Measurements from ENCODE around the gene WNK2. TPM values are rescaled to one million over a fixed set of nuclear protein-coding genes. Genes with fewer than 3 reads are reported as not detected.
A peak's percentile ranks its signal among the peaks of the same experiment; 100 is the strongest.

The WNK2 gene
- total RNA-seq, 1 donor from 2014 or later, result 200 TPM

DNA sequence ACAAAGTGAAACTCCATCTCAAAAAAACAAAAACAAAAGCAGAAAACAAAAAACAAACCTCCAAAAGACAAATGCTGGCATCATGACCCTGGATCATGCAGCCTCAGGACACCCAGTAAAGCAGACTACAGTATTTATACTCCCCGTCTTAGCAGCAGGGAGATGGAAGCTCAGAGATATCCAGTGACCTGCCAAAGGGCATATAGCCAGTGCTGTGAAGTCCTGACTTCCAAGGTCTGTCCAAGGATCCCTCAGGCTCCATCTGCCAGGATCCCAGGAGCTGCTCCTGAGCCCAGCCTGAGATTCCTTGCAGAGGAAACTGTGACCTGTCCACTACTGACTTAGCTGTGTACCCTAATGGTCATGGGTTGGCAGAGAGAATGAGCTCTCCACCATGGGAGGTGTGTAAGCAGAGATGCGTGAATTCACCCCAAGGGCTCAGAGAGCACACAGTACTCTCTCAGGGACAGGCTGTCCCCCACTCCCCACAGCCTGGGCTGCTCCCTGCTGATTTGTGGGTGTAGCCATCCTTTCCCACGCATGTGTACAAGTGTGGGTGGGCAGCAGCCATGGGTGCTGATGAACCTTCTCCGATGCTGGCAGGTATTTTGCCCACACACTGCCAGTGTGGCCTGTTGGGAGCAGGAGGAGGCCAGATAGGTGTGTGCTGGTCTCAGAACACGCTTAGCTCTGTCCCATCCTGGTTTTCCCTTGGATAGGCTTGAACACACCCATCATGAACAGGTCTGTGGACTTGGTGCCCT, 2.1 kb upstream of the WNK2 start:
- intact Hi-C loops (cut with DNase I), result loop anchor here (10.0 kb wide), 1 partner anchor 63 kb away; no protein-coding TSS in a partner anchor

DNA sequence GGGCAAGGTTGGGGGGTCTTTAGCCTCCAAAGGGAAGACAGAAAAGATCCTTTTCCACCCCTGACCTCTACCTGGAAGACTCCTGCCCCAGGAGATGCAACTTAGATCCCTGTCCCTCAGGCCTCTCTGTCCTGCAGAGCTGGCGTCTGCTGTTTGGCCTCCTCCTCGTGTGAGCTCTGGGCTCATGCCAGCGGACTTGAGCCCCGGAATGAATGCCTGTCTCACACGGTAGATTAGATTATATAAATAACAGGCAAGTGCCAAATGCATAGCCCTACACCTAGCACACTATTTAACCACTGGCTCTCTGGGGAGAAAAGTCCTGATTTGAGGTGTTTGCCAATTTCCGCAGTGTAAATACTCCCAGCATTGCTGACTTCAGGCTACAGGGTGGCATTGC, 1.4 kb upstream of the WNK2 start:
- DNase-seq (ENCODE audit: missing footprints) (peak; percentile 71), ATAC-seq (no peak)
- intact Hi-C loops (cut with DNase I), result loop anchor here (10.0 kb wide), 1 partner anchor 62 kb away; no protein-coding TSS in a partner anchor

More for the DNA sequence above, 2.1 kb upstream of the WNK2 start:
- ATAC-seq, result no peak
- no peak for DNase-seq (ENCODE audit: missing footprints)

DNA sequence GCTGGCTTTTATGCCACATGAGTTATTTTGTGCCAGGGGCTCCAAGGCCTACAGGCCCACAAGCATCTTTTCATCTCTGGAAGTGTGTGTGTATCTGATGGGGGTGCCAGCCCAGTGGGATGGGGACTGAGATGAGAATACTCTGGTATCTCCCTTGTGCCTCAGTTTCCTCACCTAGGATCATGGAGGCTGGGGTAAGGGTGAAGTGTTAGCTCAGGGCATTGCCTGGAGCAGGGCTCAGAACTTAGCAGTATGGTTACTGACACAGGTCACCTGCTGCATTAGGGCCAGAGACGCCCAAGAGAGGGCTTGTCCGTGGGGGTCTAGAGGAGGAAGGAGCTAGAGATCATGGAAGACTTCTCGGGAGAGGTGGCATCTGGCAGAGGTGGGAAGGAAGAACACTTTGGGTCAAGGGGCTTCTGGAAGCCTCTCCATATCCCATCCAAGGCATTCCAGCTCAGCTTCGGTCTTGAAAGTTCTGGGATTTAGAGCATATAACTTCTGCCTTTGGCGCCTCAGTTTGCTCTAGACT, 742 bp upstream of the WNK2 start:
- intact Hi-C loops (cut with DNase I), result loop anchor here (10.0 kb wide), 1 partner anchor 62 kb away; no protein-coding TSS in a partner anchor
- DNase-seq (ENCODE audit: missing footprints) (no peak), ATAC-seq (no peak)

DNA sequence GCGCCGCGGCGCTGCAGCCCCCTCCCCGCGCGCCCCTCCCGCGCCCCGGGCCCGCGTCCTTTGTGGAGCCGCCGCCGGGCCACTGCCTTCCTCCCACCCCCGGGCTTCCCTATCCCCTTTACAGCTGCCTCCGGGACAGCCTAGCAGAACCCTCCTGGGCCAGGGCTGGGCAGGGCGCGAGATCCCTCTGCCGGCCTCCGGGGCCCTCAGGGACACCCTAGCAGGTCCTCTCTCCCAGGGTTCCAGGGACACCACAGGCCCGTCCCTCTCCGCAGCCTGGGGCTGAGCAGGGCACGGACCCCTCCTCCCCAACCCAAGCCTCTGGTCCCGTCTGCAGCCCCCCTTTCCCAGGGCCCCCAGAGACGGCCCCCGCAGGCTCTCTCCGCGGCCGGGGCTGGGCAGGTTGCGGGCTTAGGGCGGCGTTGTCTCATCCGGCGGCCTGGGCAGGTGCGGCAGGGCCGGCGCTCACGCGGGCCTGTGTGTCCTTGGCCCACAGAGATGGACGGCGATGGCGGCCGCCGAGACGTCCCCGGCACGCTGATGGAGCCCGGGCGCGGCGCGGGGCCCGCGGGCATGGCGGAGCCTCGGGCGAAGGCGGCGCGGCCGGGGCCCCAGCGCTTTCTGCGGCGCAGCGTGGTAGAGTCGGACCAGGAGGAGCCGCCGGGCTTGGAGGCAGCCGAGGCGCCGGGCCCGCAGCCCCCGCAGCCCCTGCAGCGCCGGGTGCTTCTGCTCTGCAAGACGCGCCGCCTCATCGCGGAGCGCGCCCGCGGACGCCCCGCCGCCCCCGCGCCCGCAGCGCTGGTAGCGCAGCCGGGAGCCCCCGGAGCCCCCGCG, 710 bp downstream of the WNK2 start:
- intact Hi-C loops (cut with DNase I), result loop anchor here (5.0 to 10.0 kb wide), 2 partner anchors 38 to 60 kb away; no protein-coding TSS in a partner anchor
- DNase-seq (ENCODE audit: missing footprints), result peak; percentile 68
- no peak for ATAC-seq

DNA sequence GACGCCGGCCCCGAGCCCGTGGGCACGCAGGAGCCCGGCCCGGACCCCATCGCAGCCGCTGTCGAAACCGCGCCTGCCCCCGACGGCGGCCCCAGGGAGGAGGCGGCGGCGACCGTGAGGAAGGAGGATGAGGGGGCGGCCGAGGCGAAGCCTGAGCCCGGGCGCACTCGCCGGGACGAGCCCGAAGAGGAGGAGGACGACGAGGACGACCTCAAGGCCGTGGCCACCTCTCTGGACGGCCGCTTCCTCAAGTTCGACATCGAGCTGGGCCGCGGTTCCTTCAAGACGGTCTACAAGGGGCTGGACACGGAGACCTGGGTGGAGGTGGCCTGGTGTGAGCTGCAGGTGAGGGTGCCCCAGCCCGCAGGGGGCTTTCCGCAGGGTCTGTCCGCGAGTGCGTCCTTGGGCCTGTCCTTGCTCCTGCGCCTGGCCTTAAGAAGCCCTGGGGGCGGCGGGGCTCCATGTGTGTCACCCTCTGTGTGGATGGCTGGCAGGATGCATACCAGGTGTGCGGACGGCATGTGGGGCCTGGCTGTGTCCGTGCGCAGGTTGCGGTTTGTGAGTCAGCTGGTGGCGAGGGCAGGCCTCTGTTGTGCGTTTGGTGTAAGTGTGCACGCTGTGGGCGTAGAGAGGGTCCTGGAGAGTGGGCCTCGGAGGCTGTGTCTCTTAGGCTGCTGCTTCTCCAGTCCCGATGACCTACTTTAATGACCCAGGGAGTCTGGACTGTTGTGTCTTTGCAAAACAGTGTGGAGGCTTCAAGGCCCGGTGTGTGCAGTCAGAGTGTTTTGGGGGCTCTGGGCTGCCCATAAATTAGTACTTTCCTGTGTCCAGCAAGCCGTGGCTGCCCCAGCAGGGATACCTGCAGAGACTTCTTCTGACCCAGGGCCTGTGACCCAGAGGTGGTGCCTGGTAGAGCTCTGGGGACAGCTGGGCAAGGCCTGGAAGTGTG, 1.6 kb downstream of the WNK2 start:
- DNase-seq (ENCODE audit: missing footprints) (peak; percentile 74), ATAC-seq (no peak)
- intact Hi-C loops (cut with DNase I), result loop anchor here (2.0 to 10.0 kb wide), 3 partner anchors 19 to 59 kb away; no protein-coding TSS in a partner anchor

DNA sequence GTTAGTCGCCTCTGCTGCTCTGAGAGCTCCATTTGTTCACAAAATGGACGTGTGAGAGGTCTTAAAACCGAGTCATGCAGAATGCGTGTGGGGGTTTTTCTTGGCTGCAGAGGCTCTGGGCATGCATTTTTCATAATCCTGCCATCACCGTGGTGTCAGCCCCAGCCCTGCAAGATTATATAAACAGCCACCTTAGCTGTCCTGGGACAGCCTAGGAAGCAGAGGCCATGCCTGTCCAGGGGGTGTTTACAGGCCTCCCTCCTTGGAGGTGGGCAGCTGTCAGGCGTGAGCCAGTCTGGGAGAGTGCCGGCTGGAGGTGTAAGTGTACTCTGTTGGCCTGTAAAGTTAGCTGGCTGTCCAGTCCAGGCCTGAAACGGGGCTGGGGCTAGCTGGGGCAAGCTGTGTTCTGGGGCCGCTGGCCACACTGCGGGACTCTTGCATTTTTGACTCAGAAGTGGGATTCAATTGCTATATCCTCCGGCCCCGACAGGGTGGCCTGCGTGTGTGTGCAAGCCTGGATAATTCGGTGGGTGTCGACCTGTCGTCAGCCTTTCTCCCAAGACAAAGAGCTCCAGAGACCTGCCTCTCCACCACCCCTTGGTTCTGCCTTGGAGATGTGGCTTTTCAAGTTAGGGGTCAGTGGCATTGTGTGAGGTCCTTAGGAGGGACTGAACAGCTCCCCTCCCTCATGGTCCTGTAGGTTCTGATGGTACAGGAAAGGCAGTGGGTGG, 2.4 kb downstream of the WNK2 start:
- ATAC-seq (peak; percentile 9), DNase-seq (ENCODE audit: missing footprints) (peak; percentile 25)
- intact Hi-C loops (cut with DNase I), result loop anchor here (2.0 to 10.0 kb wide), 3 partner anchors 18 to 58 kb away; no protein-coding TSS in a partner anchor

DNA sequence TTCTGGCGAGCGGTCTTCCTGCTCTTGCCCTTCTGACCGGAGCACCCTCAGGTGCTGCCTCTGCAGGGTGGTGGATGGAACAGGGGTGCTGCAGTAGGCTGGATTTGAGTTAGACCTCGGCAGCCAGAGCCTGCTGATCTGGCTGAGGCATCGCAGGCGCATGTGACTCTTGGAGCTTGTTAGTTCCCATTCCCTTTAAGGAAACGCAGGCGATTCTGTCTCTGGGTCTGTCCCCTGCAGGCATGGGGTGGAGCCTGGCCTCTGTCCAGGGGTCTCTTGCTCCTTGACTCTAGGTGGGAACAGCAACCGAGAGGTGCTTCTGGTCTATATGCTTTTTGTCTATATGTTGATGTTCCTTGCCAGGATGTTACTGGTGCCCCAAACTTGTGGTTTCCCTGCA, 3.1 kb downstream of the WNK2 start:
- ATAC-seq, result peak; percentile 62
- intact Hi-C loops (cut with DNase I), result loop anchor here (2.0 to 10.0 kb wide), 3 partner anchors 18 to 58 kb away; no protein-coding TSS in a partner anchor
- DNase-seq (ENCODE audit: missing footprints), result no peak

DNA sequence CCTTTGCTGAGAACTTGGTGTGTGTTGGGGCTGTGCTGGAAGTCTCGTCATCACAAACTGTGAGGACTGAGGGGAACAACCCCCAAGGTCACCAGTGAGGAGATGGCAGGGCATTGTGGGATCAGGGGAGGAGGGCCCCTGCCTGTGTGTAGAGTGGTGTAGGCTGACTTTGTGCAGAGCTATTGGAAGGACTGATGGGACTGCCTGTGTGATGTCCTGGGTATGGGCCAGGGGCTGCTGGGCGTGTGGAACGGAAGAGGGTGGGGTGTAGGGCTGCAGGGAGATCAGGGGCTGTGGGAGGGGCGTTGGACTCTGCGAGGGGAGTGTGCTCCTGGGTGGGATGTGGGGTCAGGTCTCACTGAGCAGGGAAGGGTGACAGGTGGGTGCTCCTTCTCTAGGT, 3.6 kb downstream of the WNK2 start:
- peak; percentile 79 for ATAC-seq
- DNase-seq (ENCODE audit: missing footprints), result no peak
- intact Hi-C loops (cut with DNase I), result loop anchor here (2.0 to 10.0 kb wide), 3 partner anchors 17 to 57 kb away; no protein-coding TSS in a partner anchor

DNA sequence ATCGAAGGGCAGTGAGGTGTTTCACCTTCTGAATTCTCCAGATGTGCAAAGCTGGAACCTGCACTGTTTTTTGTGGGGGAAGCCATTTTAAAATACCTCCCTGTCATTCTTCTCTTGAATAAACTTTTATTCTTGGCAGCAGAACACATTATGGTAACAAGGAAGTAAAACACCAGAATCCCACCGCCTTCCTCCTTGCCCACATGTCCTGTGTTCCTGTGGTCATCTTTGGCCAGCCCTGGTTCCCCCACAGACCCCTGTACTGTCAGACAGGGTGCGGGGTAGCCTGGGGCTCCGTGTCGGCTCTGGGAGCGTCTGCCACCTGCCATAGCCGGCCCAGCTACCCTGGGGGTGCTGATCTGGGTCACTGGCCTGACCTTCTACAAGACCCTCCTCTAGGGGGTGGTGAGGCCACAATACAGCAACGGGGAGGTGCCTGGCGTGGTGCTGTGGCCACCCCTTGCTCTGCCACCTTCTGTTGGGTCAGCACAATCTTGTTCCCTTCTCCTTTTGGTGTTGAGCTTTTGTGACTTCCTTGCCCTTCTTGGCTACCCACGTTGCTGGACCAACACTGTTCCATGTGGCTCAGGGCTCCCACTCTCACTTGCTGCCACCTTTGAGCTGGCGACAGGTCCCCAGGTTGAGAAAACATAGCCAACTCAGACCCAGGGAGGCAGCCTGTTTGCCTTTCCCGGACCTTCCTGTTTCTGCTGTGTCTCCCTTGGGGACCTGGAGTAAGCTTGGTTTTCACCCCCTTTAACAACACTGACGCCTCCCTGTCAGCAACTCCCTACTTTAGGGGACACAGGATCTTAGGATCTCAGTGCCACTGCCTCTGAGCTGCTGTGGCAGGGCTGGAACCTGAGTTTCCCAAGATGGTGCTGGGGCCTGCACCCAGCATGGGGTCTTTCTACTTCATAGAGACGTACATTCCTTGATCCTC, 4.8 kb downstream of the WNK2 start:
- DNase-seq (ENCODE audit: missing footprints), result no peak
- ATAC-seq, result no peak
- intact Hi-C loops (cut with DNase I), result loop anchor here (5.0 to 10.0 kb wide), 2 partner anchors 34 to 56 kb away; no protein-coding TSS in a partner anchor

DNA sequence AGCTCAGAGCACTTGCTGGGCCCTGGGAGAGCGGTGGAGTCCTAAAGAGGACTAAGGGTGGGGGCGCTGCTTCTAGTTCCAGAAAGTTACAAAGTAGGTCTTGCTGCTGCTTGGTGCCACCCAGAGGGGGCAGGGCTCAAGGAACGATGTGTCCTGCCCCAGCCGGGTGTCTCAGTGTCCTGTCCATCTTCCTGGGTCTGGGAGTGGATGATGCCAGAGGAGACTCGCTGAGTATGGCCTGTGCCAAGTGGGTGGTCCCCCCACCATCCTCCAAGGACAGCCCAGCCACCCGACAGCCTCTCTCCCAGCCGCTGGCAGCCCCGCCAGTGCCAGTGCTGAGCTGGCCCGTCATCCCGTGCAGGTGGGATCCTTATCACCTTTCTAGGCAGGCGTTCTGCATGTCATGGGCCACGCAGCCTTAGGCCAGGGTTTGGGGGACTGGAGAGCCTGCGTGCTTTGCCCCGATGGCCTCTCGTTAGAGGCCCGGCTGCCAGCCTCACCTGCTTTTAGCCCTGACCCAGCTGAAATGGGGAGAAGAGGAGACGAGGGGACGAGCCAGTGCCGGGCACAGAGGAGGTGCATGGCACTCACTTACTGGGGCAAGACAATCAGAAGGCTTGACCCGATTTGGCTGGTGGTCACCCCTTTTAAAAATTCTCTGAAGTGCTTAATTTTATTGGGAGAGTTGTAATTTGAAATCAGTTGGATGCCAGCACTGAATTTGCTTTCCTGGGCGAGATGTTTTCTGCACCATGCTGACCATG, 5.6 kb downstream of the WNK2 start:
- DNase-seq (ENCODE audit: missing footprints), result no peak
- ATAC-seq, result no peak
- intact Hi-C loops (cut with DNase I), result loop anchor here (5.0 to 10.0 kb wide), 2 partner anchors 33 to 55 kb away; no protein-coding TSS in a partner anchor

DNA sequence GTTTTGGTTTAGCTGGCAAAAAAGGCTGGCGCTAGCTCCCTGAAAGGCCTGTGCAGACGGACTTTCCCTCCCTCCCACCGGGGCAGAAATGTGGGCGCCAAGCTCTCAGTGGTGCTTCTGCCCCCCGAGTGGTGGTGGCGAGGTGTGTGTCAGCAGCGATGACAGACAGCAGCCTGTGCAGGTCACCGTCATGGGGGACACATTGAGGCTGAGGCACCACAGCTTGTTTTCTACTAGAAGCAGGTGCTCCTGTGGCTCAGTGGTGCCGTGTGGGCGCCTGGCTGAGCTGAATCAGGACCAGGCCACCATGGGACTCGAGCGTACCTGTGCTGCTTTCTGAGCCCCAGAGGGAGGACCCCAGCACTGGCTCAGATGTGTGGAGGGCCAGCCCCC, 6.2 kb downstream of the WNK2 start:
- intact Hi-C loops (cut with DNase I), result no loop called here
- ATAC-seq (no peak), DNase-seq (ENCODE audit: missing footprints) (no peak)

DNA sequence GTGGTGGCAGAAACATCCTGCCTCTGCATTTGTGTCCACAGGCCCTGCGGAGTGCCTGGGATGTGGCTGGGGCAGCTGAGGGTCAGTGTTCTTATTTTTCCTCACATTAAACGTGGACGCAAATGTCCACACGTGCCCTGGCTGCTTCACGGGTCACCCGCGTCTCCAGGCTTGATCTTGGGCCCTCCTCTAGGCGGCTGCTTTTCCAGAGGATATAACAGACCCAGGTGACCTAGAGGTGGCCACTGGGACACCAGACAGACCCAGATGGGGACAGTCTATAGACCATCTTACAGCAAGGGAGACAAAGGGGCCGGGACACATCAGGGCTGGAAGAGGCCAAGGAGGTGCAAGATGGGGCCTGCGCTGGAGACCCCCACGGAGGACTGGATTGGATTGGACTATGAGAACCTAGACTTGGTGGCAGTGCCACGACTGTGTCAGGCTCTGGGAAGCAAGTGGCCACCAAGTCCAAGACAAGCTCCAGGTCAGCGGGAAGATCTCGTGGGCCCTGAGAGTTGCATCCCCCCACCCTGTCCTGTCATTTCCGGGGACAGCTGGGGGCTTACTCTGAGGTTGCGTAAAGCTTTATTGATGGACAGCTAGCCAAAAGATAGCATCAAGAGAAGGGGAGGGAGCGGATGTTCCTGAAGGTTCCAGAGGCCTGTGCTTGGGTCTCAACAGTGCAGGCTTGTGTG, 6.9 kb downstream of the WNK2 start:
- DNase-seq (ENCODE audit: missing footprints), result peak; percentile 63
- no peak for ATAC-seq
- intact Hi-C loops (cut with DNase I), result no loop called here

DNA sequence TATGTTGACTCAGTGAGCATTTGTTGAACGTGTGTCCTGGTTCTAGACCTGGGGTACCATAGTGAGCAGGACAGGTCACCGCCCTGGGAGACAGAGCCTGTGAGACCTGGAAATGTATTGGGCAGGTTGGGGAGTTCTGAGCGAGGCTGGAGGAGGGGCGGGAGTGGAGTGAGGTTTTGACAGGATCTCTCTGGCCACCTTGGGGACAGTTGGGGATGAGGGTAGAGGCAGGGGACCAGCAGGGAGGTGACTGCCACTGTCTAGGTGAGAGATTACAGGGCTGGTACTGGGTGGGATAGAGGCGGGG, 7.4 kb downstream of the WNK2 start:
- ATAC-seq, result no peak
- intact Hi-C loops (cut with DNase I), result no loop called here
- no peak for DNase-seq (ENCODE audit: missing footprints)

DNA sequence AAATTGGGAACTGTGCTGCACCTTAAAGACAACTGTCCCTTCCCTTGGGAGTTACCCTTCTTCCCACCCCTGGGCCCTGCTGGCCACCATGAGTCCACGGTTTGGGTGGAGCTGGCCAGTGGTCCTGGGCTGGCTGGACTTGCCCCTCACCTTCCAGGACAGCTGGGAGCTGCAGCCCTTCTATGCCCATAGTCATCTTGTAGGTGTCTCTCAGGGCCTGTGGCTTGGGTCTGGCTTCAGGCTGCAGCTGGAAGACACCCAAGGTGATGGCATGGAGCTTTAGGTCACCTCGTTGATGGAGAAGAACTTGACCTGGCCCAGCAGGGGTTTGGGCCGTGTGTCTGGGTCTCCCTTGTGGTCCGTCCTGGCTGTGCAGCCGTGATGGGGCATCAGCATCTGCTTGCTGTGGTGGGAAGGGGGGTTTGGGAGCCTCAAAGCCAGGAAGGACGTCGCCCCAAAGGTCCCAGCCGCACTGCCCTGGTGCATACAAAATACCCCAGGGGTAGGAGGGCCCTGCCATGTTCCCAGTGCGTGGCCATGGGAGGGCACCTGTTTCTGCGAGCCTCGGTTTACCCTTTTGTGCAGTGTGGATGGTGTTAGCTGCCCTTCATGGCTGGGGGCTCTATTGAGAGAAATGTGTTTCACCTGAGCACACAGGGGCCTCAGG, 8.9 kb downstream of the WNK2 start:
- no peak for ATAC-seq
- peak; percentile 46 for DNase-seq (ENCODE audit: missing footprints)
- intact Hi-C loops (cut with DNase I), result no loop called here
